ENCODE measurements around the gene ZNF780A. TPM values are rescaled to one million over a fixed set of nuclear protein-coding genes. Genes with fewer than 3 reads are reported as not detected.

ZNF780A gene
- total RNA-seq = 6.3 and 12.6 TPM in 2 replicates

GRCh38 chr19:40090241-40091204 is at the start of gene ZNF780A:
TSS of gene ZNF780A (minus strand) at chr19:40090943. CDS start at chr19:40084753, 6,190 bp downstream.

GRCh38 chr19:40055832-40056504 is 34.8 kb downstream of the ZNF780A start, which contains the start of gene ZNF780B:
TSS of gene ZNF780B (minus strand) at chr19:40056231. CDS start at chr19:40050332, 5,899 bp downstream.

Other genes with a start within 250 kb of the ZNF780A start
- gene FBL, start 244.6 kb downstream of the ZNF780A start, total RNA-seq = 196 and 244 TPM in 2 replicates
- under 0.01 and 0.06 TPM in 2 replicates for gene FCGBP, start 156.3 kb downstream of the ZNF780A start, total RNA-seq
- 69.1 and 116 TPM in 2 replicates for gene PSMC4, start 119.8 kb downstream of the ZNF780A start, total RNA-seq
- gene ZNF546, start 93.9 kb downstream of the ZNF780A start, total RNA-seq = 2.6 and 7.9 TPM in 2 replicates
- gene ZNF780B, start 34.7 kb downstream of the ZNF780A start, total RNA-seq = 6.3 and 20.4 TPM in 2 replicates
- 5.0 and 9.8 TPM in 2 replicates for gene MAP3K10, start 100.5 kb upstream of the ZNF780A start, total RNA-seq
- not detected in 2 replicates for gene TTC9B, start 127.4 kb upstream of the ZNF780A start, total RNA-seq
- 0.16 TPM in 1 of 2 replicates, not detected in the other for gene CCNP, start 135.7 kb upstream of the ZNF780A start, total RNA-seq
- gene AKT2, start 194.4 kb upstream of the ZNF780A start, total RNA-seq = 20.2 and 44.6 TPM in 2 replicates

All from bladder microvascular endothelial cell (primary cell).